ENCODE data around the gene ATG10.

DNA sequence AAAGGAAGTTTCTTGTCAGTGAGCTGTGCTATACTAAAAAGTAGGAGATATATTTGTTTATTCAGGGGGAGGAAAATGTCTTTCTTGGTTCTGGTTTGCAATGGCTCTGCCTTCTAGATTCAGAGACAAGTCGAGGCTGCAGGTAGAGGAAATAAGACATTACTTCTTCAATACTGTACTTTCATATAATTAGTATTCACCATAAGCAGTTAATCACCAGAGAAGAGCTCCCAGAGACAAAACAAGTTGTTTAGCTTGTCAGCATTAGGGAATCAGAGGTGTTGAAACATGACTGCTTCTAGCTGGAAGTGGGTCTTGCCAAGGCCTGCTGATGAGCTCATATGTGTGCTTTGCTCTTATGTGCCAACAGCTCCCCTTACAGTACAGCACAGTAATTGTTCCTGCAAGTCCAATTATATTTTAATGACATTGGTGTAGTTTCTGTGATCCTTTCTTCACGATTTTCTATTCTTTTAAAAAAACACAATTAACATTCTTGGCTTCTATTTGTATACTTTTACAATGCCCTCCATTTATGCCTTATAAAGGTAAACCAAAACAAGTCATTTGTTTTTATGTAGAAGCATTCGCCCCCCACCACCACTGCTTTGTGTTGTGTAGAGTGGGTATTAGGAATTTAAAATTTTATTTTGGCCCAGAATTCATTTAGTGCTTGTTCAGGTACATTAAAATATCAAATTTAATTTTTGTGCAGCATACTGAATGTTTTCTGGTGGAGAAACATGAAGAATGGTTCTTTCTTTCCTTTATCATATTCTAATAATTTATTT, 194.1 kb downstream of the ATG10 start:
- TF ChIP-seq SP1 (IDR thresholded peaks at IDR 0.05; ENCODE audit: low read depth, low read length) (no peak), TAF1 (IDR thresholded peaks at IDR 0.05; ENCODE audit: low read depth, low read length) (no peak), POLR2AphosphoS5 (IDR thresholded peaks at IDR 0.05; ENCODE audit: low read depth, low read length) (no peak), POLR2A (IDR thresholded peaks at IDR 0.05; ENCODE audit: control extremely low read depth in 1 of 2, low read depth in 2 of 2, low read length in 2 of 2) (no peak), CREB1 (IDR thresholded peaks at IDR 0.05) (no peak), EZH2 (IDR thresholded peaks at IDR 0.05; ENCODE audit: low read depth, low read length, severe bottlenecking) (no peak), CHD2 (IDR thresholded peaks at IDR 0.05; ENCODE audit: low read length) (no peak)
- TF ChIP-seq, protein P1, sequence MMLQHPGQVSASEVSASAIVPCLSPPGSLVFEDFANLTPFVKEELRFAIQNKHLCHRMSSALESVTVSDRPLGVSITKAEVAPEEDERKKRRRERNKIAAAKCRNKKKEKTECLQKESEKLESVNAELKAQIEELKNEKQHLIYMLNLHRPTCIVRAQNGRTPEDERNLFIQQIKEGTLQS (IDR thresholded peaks at IDR 0.05; ENCODE audit: insufficient read depth, low read depth, low read length), result no peak
- TF ChIP-seq, protein P2, sequence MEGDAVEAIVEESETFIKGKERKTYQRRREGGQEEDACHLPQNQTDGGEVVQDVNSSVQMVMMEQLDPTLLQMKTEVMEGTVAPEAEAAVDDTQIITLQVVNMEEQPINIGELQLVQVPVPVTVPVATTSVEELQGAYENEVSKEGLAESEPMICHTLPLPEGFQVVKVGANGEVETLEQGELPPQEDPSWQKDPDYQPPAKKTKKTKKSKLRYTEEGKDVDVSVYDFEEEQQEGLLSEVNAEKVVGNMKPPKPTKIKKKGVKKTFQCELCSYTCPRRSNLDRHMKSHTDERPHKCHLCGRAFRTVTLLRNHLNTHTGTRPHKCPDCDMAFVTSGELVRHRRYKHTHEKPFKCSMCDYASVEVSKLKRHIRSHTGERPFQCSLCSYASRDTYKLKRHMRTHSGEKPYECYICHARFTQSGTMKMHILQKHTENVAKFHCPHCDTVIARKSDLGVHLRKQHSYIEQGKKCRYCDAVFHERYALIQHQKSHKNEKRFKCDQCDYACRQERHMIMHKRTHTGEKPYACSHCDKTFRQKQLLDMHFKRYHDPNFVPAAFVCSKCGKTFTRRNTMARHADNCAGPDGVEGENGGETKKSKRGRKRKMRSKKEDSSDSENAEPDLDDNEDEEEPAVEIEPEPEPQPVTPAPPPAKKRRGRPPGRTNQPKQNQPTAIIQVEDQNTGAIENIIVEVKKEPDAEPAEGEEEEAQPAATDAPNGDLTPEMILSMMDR (IDR thresholded peaks at IDR 0.05; ENCODE audit: control extremely low read depth in 1 of 3, insufficient read depth in 1 of 3, low read depth in 1 of 3, low read length in 3 of 3), result peak in 2 of 3 experiments; percentile 64 to 79; a peak in 3 of 4 replicates

Measured in H1 (cell line).